Activated CD4-positive, alpha-beta T cell treated with anti-CD3 and anti-CD28 coated beads, Interleukin-2, amount 50 U/mL, for 16 hours (primary cell): ENCODE measurements around the gene TSPAN4.

Source experiments
- DNase-seq: peaks from one replicate; pipeline ENCODE4 v3.0.0-alpha.2; 2020

The TSPAN4 gene

DNA sequence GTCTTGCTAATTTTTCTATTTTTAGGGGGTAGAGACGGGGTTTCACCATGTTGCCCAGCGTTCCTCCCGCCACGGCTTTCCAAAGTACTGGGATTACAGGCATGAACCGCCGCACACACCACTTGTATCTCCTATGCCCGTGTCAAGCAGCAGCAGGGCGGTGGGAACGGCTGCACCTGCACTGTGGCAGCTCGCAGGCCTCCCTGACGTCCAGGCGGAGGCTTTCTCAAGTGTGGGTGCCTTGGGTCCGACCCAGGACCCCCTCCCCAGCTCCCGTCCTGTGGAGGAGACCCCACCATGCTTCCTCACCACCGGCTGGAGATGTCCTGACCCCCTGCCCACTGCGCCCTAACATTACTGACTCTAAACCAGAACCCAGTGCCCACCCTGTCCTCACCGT lies 25.7 kb downstream of the TSPAN4 start:
- no peak for DNase-seq

DNA sequence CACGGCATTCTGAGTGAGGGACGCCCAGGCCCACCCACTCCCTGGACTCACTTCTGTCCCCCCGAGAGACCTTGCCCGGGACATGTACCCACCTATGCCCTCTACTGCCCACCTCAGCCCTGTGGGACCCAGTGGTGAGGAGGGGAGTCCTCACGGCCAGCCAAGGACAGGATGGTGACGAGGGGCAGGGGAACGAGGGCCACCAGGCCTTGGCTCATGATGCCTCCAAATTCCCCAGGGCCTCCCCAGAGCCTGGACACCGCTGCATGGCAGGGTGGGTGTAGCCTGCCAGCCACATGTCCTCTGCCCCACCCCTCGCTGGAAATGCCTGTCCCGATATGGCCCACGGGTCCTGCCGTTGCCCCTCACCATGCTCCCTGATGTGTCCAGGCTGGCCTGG lies 26.1 kb downstream of the TSPAN4 start:
- DNase-seq = no peak

DNA sequence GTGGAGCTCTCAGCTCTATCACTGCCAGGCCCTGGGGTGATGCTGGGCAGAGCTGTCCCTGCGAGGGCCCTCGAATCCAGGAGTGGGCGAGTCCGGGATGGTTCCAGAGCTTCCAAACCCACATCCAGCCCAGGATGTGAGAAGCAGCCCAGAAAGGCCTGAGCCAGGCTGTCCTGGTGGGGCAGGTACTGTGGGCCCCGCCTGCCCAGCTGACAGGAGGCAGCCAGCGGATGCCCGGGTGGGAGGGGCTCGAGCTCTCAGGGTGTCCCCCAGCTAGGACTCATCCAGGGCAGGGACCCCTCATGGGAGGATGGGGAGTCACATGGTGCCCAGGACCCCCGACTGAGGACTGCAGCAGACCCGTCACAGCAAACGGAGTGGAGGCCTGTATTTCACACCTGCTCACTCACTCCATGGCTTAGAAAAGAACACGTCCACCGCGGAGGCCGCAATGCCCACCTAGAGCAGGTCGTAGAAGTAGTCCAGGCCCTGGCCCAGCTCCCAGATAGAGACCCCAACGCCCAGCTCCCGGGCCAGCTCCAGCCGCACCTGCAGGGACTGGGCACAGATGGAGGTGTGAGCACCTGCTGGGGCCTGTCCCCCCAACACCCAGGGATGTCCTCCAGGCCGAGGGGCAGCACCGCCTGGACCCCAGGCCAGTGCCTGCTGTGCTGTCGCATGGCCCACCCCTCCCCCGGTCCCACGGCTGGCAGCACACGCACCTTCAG lies 26.9 kb downstream of the TSPAN4 start:
- no peak for DNase-seq

DNA sequence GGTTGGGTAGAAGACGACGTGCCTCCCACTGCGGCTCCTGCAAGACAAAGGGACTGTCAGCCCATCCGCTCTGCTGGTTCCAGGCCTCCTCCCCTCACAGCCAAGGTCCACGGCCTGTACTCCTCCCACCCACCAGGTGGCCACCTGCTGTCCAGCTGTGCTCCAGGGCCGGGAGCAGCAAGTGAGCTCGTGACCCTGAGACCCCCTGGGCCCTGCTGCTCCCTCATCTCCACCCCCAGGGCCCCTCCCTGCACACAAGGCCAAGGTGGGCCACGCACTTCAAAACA lies 27.4 kb downstream of the TSPAN4 start:
- DNase-seq = no peak

DNA sequence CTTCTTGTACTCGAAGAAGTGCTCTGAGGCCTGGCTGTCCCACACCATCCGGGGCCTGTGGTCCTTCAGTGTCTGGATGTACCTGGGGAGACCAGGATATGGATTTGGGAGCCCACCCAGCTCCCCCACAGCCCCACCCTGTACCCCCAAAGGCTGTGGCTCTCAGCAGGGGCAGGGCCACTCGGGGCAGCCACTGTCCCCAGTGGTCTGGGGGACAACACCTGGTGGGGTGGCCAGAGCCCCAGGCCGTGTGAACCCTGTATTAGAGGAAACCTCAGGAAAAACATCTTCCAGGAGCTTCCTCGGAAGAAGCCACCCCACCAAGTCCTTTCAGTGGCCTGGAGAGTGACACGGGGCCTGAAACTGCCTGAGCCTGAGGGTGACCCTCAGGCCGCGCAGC lies 27.8 kb downstream of the TSPAN4 start:
- no peak for DNase-seq

DNA sequence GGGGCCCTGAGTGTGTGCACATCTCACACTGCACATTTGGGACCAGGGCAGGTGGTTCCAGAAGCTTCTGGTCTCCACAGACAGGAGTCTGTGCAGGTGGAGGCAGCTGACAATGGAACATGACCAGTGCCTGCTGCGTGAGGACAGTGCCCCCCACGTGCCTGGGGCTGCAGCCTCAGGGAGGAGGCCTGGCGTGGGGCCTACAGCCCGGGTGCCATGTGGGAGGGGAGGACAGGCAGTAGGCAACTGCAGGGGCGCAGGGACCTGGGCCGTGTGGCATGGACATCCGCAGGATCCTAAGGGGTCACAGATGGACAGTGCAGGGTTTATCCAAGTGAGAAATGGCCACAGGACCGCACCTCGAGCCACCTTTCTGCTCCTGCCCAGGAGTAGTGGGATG lies 28.8 kb downstream of the TSPAN4 start:
- DNase-seq = no peak

DNA sequence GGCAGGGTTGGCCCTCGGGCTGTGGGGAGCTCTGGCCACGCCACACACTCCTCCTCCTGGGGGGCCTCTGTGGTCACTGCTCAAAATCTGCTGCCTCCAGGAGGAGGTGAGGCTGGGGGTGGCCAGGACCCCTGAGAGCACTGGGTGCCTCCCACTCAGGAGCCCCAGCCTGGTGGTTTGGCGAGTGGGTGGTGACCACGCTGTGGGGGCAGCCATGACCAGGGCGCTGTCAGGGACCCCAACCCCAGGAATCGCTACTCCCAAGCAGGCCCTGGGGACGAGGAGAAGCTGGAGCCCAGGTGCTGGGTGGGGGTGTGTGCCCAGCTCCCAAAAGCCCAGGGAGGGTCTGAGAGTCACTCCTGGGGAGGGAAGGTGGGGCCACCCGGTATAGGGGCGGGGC lies 30.1 kb downstream of the TSPAN4 start:
- no peak for DNase-seq

DNA sequence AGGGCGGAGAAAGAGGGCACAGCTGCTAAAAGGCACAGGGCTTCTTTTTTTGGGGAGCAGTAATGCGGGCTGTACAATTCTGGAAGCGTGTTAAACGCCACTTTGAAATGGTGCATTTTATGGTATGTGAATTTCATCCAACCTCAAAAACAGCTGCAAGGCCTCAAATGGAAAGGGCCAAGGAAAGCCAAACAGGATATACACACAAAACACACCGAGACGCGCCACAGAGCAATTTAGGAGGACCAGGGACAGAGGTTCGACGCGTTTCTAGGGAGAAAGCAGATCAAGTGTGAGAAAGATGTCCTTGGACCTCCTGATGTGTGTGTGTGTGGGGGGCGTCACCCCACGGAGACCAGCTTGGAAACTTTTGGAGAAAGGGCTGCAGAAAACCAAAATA lies 31.1 kb downstream of the TSPAN4 start:
- no peak for DNase-seq

DNA sequence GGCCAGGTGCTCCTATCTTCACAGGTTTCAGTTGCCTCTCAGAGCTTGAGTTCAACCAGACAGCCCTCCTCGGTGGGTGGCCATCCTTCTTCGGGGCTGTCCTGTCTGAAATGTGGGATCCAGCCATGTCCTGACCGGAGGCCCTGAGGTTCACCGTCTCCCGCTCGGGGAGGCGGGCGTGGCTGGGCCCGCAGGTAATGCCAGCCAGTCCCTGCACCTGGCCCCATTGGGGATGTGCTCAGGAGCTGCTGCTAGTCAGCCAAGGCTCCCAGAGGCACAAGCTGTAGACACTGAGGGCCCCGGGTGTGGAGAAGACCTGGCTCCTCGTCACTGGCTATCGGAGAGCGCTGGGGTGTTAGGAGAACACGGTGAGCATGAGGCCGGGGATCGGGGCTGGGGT lies 32.6 kb downstream of the TSPAN4 start:
- no peak for DNase-seq

DNA sequence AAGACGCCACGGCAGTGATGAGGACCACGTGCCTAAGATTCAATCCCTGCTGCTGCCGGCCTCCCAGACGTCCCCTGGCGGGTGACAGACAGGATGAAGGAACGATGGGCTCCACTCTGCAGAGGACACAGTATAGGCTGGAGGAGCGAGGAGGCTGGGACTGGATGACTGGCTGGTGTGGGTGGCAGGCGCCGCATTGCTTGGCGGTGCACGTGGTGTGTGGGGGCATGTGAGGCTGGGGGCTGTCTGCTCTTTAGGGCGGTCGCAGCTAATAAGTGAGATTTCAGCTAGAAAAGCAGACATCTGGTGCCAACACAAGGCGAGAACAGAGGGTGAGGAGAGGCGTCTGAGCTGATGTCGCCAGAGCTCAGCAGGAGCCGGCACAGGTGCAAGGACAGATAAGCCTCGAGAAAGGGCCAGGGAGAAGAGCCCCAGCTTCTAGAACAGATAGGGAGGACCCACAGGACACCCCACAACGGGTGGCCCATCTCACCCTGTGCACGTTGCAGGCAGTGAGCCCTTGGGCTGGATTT lies 33.2 kb downstream of the TSPAN4 start:
- no peak for DNase-seq

DNA sequence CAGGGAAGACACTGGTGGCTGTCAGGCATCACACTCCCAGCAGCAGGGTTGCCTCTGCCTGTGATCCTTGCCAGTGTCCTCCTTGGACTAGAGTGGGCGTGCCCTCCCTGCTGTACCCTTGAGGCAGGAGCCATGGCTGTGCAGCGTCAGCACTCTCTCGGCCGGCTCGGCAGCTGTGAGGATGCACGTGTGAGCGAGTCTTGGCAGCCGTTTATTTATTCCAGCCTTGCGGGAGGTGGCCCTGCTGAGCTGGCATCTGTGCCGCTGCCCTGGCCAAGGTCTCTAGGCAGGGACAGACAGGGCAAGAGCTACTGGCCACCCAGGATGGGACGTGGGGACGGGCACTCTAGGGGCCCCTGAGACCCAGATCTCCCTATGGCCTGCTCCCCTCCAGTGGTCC lies 33.9 kb downstream of the TSPAN4 start:
- no peak for DNase-seq

DNA sequence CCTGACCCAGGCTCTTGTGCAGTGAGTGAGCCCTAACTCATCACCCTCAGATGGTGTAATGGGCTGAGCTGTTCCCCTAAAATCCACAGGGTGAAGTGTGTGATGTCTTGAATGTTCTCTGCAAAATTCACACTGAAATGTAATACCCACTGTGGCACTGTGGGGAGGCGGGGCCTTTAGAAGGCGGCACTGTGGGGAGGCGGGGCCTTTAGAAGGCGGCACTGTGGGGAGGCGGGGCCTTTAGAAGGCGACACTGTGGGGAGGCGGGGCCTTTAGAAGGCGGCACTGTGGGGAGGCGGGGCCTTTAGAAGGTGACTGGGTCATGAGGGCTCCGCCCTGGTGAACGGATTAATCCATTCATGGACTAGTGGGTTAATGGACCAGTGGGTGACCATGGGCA lies 34.9 kb downstream of the TSPAN4 start:
- DNase-seq = peak; percentile 37

DNA sequence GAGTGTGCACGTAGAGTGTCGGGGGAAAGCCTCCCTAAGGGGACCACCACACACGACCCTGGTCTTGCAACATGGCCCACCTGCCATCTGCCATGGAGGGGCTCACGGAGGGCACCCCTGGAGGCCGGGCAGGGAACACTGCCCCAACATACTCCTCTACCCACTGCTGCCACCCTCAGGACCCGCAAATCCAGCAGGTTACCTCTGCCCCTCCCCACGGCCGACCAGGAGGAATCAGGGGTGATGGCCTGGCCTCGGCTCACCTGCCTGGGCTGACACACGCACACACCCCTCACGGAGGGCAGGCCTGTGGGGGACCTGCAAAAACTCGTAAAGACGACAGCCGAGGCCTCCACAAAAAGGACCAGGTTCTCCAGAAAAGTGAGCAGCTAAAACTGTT lies 37.8 kb downstream of the TSPAN4 start:
- no peak for DNase-seq

DNA sequence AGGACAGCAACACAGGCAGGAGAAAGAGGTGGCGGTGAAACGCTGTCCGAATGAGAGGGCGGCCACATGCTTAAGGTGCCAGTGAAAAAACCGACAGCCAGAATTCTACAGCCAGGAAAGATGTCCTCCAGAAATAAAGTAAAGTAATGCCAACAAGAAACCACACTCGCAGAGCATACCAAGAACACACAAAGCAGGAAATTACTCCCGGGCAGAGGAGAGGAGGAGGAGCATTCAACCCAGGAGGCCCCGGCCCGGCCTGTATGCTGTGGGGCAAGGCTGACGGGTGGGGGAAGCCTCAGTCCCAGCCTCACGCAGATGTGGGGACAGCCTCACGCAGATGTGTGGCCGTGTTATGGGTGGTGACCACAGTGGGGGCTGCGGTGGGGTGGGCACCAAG lies 39.9 kb downstream of the TSPAN4 start:
- no peak for DNase-seq

DNA sequence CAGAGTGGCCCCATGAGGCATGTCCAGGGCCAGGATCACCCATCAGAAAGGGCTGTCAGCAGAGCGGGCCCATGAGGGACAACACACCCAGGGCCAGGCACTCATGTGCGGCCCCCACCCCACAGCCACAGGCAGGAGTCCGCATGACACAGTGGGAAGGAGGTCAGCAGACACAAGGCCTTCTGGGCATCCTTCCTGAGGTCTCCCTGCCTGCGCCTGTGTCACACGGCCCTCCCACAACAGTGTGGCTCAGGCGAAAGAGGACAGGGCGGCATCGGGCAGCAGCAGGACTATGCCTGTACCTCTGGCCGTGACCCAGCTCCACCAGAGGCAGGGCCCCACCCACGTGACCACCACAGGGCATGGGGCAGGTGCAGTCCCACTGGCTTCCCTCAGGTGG lies 40.9 kb downstream of the TSPAN4 start:
- DNase-seq = no peak

DNA sequence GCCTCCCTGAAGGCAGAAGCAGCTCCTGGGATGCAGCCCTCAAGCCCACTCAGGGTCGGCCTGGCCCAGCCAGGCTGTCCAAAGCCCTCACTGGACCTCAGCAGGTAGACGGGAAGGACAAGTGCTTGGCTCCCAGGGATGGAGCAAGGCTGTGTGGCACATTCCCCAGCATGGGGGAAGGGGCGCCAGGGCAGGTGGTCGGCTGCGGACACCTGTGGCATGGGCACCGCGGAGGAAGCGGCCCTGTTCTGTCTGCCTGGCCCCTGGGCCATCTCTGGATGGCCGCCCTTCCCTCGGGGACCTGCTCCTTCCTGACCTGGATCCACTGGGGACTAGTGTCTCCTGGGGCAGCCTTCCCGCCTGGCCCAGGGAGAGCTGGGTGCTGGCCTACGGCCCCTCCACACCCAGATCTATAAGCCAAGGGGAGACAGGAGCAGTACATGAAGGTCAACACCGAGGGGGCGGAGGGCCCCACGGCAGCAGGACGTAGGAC lies 42.0 kb downstream of the TSPAN4 start:
- no peak for DNase-seq

DNA sequence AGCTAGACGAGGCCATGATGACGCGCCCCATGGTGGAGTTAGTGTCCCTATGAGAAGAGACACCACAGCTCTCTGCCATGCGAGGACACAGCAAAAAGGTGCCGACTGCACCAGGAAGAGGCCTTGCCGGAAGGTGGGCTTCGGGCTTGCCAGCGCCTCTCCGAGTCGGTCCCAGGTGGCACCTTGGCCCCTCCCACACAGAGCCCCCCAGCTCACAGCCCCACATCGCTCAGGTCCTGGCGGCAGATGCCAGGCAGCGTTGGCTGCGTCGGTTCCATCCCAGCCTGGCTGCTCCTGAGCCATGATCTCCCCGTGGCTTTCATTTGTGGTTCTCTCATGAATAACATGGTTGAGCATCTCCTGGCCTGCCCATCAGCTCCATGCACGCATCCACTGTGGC lies 43.9 kb downstream of the TSPAN4 start:
- DNase-seq = no peak

DNA sequence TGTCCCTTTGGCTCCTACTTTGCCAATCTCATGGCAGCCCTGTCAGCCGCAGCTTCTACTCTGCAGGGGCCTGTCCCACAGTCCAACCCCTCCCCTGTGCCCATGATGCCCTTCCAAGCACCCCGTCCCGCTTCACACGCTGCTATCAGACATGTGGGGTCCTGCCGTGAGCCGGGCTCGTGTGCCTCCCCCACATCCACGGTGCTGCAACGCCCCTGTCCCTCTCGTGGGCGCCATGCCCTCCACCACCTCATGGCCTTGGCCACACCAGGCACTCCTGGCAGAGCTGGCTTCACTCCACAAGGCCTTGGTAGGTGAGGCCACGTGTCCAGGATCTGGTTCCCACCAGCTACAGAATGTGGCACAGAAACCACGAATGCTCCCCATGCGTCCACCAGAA lies 44.9 kb downstream of the TSPAN4 start:
- DNase-seq = no peak

DNA sequence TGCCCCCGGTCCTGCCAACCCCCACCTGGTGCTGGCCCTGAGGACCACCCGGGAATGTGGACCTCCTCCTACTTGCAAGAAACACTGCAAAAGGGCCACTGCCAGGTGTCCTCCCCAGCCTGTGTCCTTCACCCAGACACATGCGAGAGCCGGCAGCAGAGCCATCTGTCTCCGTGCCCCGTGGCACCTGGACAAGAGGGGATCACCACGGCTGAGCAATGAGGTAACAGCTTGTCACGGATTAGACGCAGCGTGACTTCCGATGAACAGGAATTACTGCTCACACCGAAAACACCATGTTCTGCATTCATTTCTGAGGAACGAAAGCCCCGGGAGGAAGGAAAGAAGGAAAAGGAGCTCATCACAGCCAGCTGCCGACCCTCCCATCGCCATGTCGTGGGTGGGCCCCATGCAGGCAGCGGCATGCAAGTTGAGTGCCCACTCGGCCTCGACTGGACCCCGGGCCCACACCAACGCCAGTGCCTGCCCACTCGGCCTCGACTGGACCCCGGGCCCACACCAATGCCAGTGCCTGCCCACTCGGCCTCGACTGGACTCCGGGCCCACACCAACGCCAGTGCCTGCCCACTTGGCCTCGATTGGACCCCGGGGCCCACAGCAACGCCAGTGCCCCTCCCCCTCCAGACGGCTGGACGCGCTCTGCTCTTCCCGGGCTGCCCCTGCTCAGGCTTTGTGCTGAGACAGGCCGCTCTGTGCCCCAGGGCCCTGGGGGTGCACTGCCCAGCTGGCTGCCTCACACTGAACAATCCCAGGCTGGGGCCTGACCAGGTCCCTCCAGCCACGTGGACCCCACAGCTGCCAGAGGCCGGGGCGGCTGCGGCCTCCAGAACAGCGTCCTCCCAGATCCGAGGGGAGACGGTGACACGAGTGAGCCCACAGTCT lies 45.9 kb downstream of the TSPAN4 start:
- no peak for DNase-seq

DNA sequence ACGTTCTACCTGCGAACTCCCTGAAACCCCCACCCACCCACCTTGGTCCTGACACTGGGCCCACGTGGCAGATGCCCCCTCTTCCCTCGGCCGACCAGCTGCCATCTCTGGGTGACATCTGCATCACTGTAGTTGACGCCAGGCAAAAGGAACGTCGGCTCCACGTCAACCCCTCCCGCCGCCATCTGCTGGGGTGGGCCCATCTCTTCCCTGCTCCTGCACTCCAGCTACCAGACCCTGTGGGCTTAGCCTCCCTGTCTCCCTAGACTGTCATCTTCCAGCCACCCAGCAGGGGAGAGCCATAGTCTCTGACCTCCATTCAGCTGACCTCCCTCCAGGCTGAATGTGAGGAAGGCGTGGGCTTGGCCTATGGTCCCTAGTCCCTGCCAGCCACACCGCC lies 46.6 kb downstream of the TSPAN4 start:
- DNase-seq = no peak

DNA sequence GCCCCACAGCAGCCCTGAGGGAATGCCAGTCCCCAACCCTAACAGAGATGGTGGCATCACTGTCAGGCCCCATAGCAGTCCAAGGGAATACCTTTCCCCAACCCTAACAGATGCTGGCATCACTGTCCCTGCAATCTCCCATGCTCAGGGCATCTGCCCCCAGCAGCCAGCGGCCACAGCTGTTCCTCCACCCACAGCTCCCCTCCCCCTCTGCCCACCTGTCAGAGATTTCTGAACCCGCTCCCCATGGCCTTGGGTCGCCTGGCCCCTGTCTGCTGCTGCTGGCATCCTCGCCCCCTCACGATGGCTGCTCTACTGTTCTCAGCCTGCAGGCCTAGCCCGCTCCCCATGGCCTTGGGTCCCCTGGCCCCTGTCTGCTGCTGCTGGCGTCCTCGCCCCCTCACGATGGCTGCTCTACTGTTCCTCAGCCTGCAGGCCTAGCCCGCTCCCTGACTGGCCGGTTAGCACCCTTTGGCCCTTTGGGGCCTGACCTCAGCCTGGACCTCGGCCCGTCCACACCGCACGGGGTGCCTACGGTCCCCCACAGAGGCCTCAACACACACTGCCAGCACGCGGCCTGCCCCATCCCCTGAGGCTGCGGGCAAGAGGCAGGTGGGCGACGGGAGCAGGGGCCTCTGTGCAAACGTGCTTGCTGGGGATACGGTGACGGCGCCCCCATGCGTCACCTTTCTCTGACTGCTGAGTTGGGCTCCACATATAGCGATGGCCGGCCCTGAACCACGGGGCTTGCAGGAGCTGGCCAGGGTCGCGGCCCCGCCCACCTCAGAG lies 47.2 kb downstream of the TSPAN4 start:
- DNase-seq = no peak

DNA sequence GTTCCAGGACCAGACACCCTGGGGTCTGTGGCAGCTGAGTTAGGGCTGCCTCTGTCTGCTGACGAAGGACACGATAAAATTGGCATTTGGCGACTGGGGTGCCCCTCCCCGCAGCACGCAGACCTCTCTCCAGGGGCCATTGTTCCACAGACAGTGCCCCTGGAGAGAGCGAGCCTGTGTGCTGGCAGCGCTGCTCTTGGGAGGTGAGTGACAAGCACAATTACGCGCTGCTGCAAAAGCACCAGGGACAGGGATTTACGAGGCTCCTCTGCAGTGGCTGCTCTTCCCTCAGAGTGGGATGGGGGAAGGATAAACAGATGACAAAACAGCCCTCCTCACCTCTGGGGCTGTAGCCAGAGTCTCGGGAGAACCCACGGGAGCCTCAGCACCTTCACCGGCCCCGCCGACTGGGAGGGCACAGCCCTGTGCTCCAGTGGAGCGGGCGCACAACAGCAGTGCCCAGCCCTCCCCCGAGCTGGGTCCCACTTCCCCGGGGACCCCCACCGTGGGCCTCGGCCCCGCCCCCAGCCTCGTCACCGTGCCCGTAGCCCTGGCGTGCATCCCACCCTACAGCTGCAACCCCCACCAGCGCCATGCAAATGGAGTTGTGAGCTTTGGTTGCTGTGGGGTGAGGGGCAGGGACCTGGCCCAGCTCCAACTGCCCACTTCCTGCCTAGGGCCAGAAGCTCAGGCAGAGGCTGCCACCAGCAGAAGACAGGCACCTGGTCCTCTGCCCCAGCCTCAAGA lies 48.3 kb downstream of the TSPAN4 start:
- DNase-seq = no peak
